ENCODE results near the gene FBXW7. TPM values are rescaled to one million over a fixed set of nuclear protein-coding genes. Genes with fewer than 3 reads are reported as not detected.

Gene FBXW7
- polyA plus RNA-seq, 1 donor from 2014 or later = 55.7 TPM

DNA sequence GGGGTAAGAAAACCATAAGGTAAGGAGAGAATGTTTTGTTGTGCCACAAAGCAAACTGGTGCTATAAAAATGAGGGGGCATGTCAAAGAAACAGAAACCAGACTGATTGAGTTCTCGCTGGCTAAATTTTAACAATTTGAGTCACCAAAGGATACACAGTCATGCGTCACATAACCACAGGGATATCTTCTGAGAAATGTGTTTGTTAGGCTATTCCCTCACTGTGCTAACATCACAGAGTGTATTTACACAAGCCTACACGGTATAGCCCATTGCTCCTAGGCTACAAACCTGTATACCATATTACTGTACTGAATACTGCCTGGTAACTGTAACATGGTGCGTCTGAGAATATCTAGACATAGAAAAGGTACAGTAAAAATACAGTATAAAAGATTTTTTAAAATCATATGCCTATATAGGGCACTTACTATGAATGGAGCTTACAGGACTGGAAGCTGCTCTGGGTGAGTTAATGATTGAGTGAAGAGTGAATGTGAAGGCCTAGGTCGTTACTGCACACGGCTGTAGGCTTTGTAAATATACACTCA, 50.1 kb downstream of the FBXW7 start:
- no peak overlapping the region for H3K27ac ChIP-seq (ENCODE audit: low read length)
- peaks cover 9% of the 10 kb centered on the region for H3K79me2 ChIP-seq (replicated peaks; ENCODE audit: insufficient read depth, low read length)
- H3K36me3 ChIP-seq (ENCODE audit: insufficient read depth, low read length) = no peaks in the 10 kb centered on the region
- H2AFZ ChIP-seq (ENCODE audit: low read depth, low read length) = no peak overlapping the region
- no peaks in the 10 kb centered on the region for H4K20me1 ChIP-seq (ENCODE audit: insufficient read depth)
- H3K9ac ChIP-seq (ENCODE audit: low read length) = no peak overlapping the region
- TF ChIP-seq RAD21 (conservative IDR thresholded peaks at IDR 0.05) = no peak
- TF ChIP-seq TAF1 (IDR thresholded peaks at IDR 0.05; ENCODE audit: low read depth) = no peak
- TF ChIP-seq CTCF (IDR thresholded peaks at IDR 0.05; ENCODE audit: poor library complexity, severe bottlenecking) = no peak
- TF ChIP-seq POLR2AphosphoS5 (IDR thresholded peaks at IDR 0.05) = no peak
- no peak for TF ChIP-seq EZH2 (IDR thresholded peaks at IDR 0.05; ENCODE audit: borderline replicate concordance, insufficient read depth, low read length, poor library complexity, severe bottlenecking)
- no peak for TF ChIP-seq MXI1 (conservative IDR thresholded peaks at IDR 0.05; ENCODE audit: poor library complexity, severe bottlenecking)
- no peak for TF ChIP-seq SMC3 (conservative IDR thresholded peaks at IDR 0.05; ENCODE audit: poor library complexity)
- TF ChIP-seq, protein P1, sequence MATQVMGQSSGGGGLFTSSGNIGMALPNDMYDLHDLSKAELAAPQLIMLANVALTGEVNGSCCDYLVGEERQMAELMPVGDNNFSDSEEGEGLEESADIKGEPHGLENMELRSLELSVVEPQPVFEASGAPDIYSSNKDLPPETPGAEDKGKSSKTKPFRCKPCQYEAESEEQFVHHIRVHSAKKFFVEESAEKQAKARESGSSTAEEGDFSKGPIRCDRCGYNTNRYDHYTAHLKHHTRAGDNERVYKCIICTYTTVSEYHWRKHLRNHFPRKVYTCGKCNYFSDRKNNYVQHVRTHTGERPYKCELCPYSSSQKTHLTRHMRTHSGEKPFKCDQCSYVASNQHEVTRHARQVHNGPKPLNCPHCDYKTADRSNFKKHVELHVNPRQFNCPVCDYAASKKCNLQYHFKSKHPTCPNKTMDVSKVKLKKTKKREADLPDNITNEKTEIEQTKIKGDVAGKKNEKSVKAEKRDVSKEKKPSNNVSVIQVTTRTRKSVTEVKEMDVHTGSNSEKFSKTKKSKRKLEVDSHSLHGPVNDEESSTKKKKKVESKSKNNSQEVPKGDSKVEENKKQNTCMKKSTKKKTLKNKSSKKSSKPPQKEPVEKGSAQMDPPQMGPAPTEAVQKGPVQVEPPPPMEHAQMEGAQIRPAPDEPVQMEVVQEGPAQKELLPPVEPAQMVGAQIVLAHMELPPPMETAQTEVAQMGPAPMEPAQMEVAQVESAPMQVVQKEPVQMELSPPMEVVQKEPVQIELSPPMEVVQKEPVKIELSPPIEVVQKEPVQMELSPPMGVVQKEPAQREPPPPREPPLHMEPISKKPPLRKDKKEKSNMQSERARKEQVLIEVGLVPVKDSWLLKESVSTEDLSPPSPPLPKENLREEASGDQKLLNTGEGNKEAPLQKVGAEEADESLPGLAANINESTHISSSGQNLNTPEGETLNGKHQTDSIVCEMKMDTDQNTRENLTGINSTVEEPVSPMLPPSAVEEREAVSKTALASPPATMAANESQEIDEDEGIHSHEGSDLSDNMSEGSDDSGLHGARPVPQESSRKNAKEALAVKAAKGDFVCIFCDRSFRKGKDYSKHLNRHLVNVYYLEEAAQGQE (IDR thresholded peaks at IDR 0.05; ENCODE audit: borderline replicate concordance) = no peak
- TF ChIP-seq EP300 (conservative IDR thresholded peaks at IDR 0.05; ENCODE audit: poor library complexity, severe bottlenecking) = no peak
- H3K4me3 ChIP-seq (ENCODE audit: low read length) = no peak overlapping the region
- H3K4me2 ChIP-seq (ENCODE audit: low read length) = no peak overlapping the region
- no peaks in the 10 kb centered on the region for H3K27me3 ChIP-seq (ENCODE audit: insufficient read depth, low read depth, low read length)
- H3K9me2 ChIP-seq (ENCODE audit: insufficient read depth, low read length) = no peaks in the 10 kb centered on the region
- no peaks in the 10 kb centered on the region for H3F3A ChIP-seq (ENCODE audit: insufficient read depth, low read length, poor library complexity, severe bottlenecking)
- no peaks in the 10 kb centered on the region for H3K9me3 ChIP-seq (ENCODE audit: low read length)

GRCh38 chr4:152482211-152482610, 53.7 kb downstream of the FBXW7 start:
- H3K79me2 ChIP-seq (replicated peaks; ENCODE audit: insufficient read depth, low read length) = peaks cover 5% of the 10 kb centered on the region
- no peak for TF ChIP-seq TAF1 (IDR thresholded peaks at IDR 0.05; ENCODE audit: low read depth)
- no peak for TF ChIP-seq MXI1 (conservative IDR thresholded peaks at IDR 0.05; ENCODE audit: poor library complexity, severe bottlenecking)
- no peak for TF ChIP-seq EP300 (conservative IDR thresholded peaks at IDR 0.05; ENCODE audit: poor library complexity, severe bottlenecking)
- TF ChIP-seq EZH2 (IDR thresholded peaks at IDR 0.05; ENCODE audit: borderline replicate concordance, insufficient read depth, low read length, poor library complexity, severe bottlenecking) = no peak
- TF ChIP-seq POLR2AphosphoS5 (IDR thresholded peaks at IDR 0.05) = no peak
- TF ChIP-seq SMC3 (conservative IDR thresholded peaks at IDR 0.05; ENCODE audit: poor library complexity) = no peak
- no peak for TF ChIP-seq RAD21 (conservative IDR thresholded peaks at IDR 0.05)
- TF ChIP-seq, protein P1 (IDR thresholded peaks at IDR 0.05; ENCODE audit: borderline replicate concordance) = no peak
- no peak for TF ChIP-seq CTCF (IDR thresholded peaks at IDR 0.05; ENCODE audit: poor library complexity, severe bottlenecking)
- H4K20me1 ChIP-seq (ENCODE audit: insufficient read depth) = no peaks in the 10 kb centered on the region
- no peak overlapping the region for H3K4me2 ChIP-seq (ENCODE audit: low read length)
- H3F3A ChIP-seq (ENCODE audit: insufficient read depth, low read length, poor library complexity, severe bottlenecking) = no peaks in the 10 kb centered on the region
- no peaks in the 10 kb centered on the region for H3K27me3 ChIP-seq (ENCODE audit: insufficient read depth, low read depth, low read length)
- H3K9me3 ChIP-seq (ENCODE audit: low read length) = no peaks in the 10 kb centered on the region
- H3K27ac ChIP-seq (ENCODE audit: low read length) = no peak overlapping the region
- H3K36me3 ChIP-seq (ENCODE audit: insufficient read depth, low read length) = no peaks in the 10 kb centered on the region
- no peaks in the 10 kb centered on the region for H3K9me2 ChIP-seq (ENCODE audit: insufficient read depth, low read length)
- no peak overlapping the region for H3K4me3 ChIP-seq (ENCODE audit: low read length)
- no peak overlapping the region for H2AFZ ChIP-seq (ENCODE audit: low read depth, low read length)
- H3K9ac ChIP-seq (ENCODE audit: low read length) = no peak overlapping the region

All from neural cell (in vitro differentiated cells).